GM12872 (cell line): ENCODE data around the gene LGALS9.

Experiments
- TF ChIP-seq, protein P1 (sequence below): IDR thresholded peaks from 3 replicates; pipeline ENCODE4 v1.5.1; 2011; ENCODE audit warnings: low read depth, mild to moderate bottlenecking, low read length, moderate library complexity; ENCODE audit not compliant: insufficient read depth

LGALS9 gene

DNA sequence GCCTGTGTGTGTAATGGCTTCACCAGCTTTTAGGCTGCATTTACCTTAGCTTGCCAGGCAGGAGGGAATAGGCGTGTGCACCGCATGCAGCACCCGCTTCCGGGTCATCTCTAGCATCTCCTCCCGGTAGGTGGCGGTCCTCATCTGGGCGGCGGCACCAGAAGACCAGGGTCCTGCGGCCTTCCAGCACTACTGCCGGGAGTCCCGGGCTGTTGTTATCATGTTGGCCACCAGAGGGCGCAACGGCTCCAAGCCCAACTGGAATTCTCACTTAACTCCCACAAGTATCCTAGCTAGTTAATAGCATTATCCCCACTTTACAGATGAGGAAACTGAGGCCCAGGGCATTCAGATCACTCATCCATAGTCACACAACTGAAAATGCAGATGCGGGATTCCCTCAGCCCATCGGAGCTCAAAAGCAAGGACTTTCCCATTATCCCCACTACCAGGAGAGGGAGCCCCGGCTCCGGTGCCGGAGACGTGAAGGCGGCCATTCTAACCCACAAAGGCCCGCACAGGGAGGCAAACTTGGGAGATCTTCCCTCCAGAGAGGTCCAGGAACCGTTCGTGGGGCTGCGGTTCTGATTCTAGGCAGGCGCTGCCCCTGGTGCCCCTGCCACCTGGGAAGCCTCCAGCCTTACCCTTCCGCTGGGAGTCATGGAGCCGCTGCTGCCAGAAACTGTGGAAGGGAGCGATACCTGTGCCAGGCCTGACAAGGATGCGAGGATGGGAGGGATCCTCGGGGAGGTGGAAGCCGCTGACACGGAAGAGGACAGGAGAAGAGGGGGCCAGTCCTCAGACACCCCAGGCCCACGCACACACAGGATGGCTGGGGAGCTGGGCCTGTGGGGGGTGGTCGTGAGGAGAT is 23.9 kb downstream of the LGALS9 start:
- TF ChIP-seq, protein P1, sequence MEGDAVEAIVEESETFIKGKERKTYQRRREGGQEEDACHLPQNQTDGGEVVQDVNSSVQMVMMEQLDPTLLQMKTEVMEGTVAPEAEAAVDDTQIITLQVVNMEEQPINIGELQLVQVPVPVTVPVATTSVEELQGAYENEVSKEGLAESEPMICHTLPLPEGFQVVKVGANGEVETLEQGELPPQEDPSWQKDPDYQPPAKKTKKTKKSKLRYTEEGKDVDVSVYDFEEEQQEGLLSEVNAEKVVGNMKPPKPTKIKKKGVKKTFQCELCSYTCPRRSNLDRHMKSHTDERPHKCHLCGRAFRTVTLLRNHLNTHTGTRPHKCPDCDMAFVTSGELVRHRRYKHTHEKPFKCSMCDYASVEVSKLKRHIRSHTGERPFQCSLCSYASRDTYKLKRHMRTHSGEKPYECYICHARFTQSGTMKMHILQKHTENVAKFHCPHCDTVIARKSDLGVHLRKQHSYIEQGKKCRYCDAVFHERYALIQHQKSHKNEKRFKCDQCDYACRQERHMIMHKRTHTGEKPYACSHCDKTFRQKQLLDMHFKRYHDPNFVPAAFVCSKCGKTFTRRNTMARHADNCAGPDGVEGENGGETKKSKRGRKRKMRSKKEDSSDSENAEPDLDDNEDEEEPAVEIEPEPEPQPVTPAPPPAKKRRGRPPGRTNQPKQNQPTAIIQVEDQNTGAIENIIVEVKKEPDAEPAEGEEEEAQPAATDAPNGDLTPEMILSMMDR: peak; percentile 85

DNA sequence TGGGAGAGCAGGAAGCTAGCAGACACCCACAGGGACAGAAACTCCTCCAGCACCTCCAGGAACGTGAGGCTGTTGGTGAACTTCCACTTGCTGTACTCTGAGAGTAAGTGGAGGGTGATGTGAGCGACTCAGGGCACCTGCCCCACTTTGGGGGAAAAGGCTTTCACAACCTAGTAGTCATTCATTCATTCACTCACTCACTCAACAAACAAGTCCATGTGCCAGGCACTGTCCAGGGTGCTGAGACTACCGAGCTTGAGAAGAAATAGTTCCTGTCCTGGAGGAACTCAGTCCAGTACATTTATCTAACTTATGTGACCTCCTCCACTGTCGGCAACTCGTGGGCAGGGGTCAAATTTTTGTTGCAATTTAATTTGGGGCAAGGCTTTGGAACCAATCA is 26.6 kb downstream of the LGALS9 start:
- TF ChIP-seq, protein P1: no peak

DNA sequence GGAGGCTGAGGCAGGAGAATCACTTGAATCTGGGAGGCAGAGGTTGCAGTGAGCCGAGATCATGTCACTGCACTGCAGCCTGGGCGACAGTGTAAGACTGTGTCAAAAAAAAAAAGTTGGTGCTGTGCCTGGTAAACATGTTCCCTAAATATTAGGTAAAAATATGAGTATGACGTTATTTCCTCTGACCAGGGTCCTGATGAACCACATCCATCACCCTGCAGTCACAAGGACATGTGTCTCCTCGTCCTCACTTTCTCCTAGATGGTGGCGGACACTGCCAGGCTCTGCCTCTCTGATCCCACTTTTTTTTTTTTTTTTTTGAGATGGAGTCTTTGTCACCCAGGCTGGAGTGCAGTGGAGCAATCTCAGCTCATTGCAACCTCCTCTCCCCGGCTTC is 28.7 kb downstream of the LGALS9 start:
- TF ChIP-seq, protein P1: no peak

DNA sequence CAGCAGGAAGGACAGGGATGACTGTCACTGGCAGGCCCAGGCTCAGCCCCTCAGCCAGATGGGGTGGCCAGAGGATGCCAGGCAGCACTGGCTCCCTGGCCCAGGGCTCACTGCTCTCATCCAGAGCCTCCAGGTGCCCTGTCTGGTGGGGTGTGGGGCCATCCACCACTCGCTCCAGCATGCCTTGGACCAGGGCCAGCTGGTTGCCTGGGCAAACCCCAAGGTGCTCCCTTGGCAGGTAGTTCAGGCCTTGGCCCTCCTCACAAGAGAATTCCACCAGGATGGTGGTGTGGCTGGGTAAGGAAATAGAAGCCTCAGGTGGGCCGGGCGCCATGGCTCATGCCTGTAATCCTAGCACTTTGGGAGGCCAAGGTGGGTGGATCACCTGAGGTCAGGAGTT is 29.4 kb downstream of the LGALS9 start:
- TF ChIP-seq, protein P1: no peak

DNA sequence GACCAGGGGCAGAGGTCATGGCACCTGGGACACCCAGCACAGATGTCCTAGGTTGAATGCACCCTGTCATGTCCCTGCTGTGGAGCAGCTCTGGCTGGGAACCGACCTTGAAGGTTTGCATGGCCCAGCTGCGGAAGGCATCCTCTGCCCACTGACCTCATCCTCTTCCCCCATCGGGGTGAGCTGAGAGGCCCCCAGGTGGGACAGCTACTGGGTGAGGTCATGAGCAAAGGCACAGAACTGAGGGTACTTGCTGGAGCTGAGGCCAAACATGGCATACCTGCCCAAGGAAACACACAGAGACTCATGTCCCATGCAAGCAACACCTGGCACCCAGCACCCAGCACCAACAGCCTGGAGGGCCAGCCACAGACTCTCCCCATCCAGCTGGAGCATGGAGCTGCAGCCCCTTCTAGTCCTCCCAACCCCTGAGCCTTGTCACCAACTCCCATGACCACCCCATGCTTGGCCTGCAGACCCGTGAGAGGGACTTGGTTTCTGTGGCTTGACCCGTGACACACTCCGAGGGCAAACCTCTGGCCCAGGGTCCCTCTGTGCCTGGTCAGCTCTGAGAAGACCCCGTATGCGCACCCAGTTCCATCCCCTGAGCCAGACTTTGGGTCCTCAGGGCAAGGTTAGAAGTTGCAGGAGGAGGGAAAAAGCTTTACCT is 33.1 kb downstream of the LGALS9 start:
- TF ChIP-seq, protein P1: no peak

DNA sequence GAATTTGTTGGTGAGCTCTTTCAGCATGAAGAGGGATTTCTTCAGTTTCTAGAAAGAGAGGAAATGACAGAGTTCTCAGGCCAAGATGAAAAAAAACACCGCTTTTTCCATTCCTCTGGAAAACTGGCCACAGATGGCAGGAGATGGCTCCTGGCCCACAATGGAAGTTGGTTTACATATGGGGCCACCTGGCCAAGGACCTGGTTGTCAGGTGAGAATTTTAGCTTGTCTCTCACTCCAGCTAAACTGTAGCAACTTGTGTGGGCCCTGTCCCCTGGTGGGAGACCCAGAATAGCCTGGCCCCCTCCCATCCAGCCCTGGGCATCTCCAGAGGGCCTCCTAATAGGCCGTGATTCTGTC is 33.6 kb downstream of the LGALS9 start:
- TF ChIP-seq, protein P1: no peak

DNA sequence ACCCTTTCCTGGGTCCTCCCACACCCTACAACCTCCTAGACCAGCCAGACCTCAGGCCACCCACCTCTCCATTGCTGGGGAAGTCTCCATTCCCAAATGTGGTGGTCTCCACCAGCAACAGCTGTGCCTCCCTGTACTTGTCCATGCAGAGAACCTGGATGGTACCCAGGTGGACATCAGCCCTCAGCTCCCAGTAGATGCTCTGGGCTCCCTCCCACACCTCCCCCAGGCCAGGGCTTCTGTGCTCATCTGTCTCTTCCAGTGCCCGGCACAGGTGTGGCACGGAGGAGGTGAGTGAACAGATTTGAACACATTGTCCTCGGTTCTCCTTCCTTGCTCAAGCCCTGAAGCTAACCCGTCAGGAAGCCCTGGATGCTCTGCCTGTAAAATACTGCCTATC is 34.6 kb downstream of the LGALS9 start:
- TF ChIP-seq, protein P1: no peak
